Liver (tissue), 9 donors: ENCODE measurements around the gene STOML1. TPM values are rescaled to one million over a fixed set of nuclear protein-coding genes. Genes with fewer than 3 reads are reported as not detected.

ENCODE experiments used
- DNase-seq: peaks from one replicate; pipeline ENCODE4 v3.0.0-alpha.2; 2017; ENCODE audit warnings: low spot score
- H3K27ac ChIP-seq, 2 donors: one replicate each; pipeline ENCODE4 v1.7.0; 2013; ENCODE audit warnings: inconsistent platforms in 2 of 2, low read length in 2 of 2, control low read depth in 1 of 2, low read depth in 1 of 2, mild to moderate bottlenecking in 1 of 2
- H3K27me3 ChIP-seq, 4 donors: one replicate each; pipeline versions ENCODE4 v1.6.1 to v1.7.0; 2013; ENCODE audit warnings: low read length in 3 of 4, inconsistent platforms in 1 of 4, mild to moderate bottlenecking in 1 of 4, moderate library complexity in 1 of 4; ENCODE audit not compliant: control insufficient read depth in 4 of 4, insufficient read depth in 4 of 4
- H3K36me3 ChIP-seq, 4 donors: one replicate each; pipeline versions ENCODE4 v1.6.1 to v1.7.0; 2013; ENCODE audit warnings: low read length in 3 of 4, mild to moderate bottlenecking in 3 of 4, low read depth in 1 of 4, moderate library complexity in 1 of 4; ENCODE audit not compliant: control insufficient read depth in 4 of 4, insufficient read depth in 3 of 4
- H3K4me1 ChIP-seq, 4 donors: one replicate each; pipeline versions ENCODE4 v1.6.1 to v1.7.0; 2013; ENCODE audit warnings: low read length in 3 of 4, mild to moderate bottlenecking in 3 of 4, moderate library complexity in 1 of 4; ENCODE audit not compliant: control insufficient read depth in 4 of 4, insufficient read depth in 4 of 4
- H3K4me3 ChIP-seq, 3 donors: one replicate each; pipeline versions ENCODE4 v1.6.1 to v1.7.0; 2013; ENCODE audit warnings: low read length in 3 of 3, control low read depth in 1 of 3, low read depth in 1 of 3, mild to moderate bottlenecking in 1 of 3
- H3K9ac ChIP-seq, 2 donors: one replicate each; pipeline ENCODE4 v1.7.0; 2013; ENCODE audit warnings: low read length in 2 of 2, mild to moderate bottlenecking in 2 of 2, moderate library complexity in 2 of 2, control low read depth in 1 of 2, low read depth in 1 of 2
- H3K9me3 ChIP-seq, 4 donors: one replicate each; pipeline versions ENCODE4 v1.6.1 to v1.7.0; 2013; ENCODE audit warnings: low read length in 3 of 4; ENCODE audit not compliant: control insufficient read depth in 4 of 4
- EGR1 ChIP-seq, 2 donors: IDR thresholded peaks; 2 replicates each; pipeline ENCODE4 v1.6.1; 2016 to 2018; ENCODE audit warnings: antibody characterized with exemption in 2 of 2, low read depth in 2 of 2
- FOXA1 ChIP-seq: IDR thresholded peaks from 2 replicates; pipeline ENCODE4 v1.6.1; 2016; ENCODE audit warnings: antibody characterized with exemption
- FOXA2 ChIP-seq: IDR thresholded peaks from 2 replicates; pipeline ENCODE4 v1.6.1; 2016; ENCODE audit warnings: antibody characterized with exemption
- GABPA ChIP-seq, 2 donors: IDR thresholded peaks in 1 of 2; conservative IDR thresholded peaks in 1 of 2; 2 replicates each; pipeline ENCODE4 v1.6.1; 2016; ENCODE audit warnings: antibody characterized with exemption in 2 of 2, mild to moderate bottlenecking in 1 of 2, moderate library complexity in 1 of 2
- HNF4A ChIP-seq, 2 donors: conservative IDR thresholded peaks; 2 replicates each; pipeline ENCODE4 v1.6.1; 2016; ENCODE audit warnings: antibody characterized with exemption in 2 of 2, mild to moderate bottlenecking in 2 of 2
- HNF4G ChIP-seq: IDR thresholded peaks from 2 replicates; pipeline ENCODE4 v1.6.1; 2016; ENCODE audit warnings: antibody characterized with exemption
- JUND ChIP-seq, 2 donors: IDR thresholded peaks; 2 replicates each; pipeline ENCODE4 v1.6.1; 2016; ENCODE audit warnings: antibody characterized with exemption in 2 of 2
- NR2F2 ChIP-seq: IDR thresholded peaks from 2 replicates; pipeline ENCODE4 v1.6.1; 2016; ENCODE audit warnings: antibody characterized with exemption
- RAD21 ChIP-seq, 2 donors: IDR thresholded peaks; 2 replicates each; pipeline ENCODE4 v1.6.1; 2016; ENCODE audit warnings: antibody characterized with exemption in 2 of 2, mild to moderate bottlenecking in 2 of 2
- RXRA ChIP-seq, 2 donors: IDR thresholded peaks; 2 replicates each; pipeline ENCODE4 v1.6.1; 2017 to 2018; ENCODE audit warnings: antibody characterized with exemption in 2 of 2, mild to moderate bottlenecking in 1 of 2
- SP1 ChIP-seq: IDR thresholded peaks from 2 replicates; pipeline ENCODE4 v1.6.1; 2018; ENCODE audit warnings: antibody characterized with exemption, mild to moderate bottlenecking
- TAF1 ChIP-seq: conservative IDR thresholded peaks from 2 replicates; pipeline ENCODE4 v1.6.1; 2016; ENCODE audit warnings: antibody characterized with exemption, mild to moderate bottlenecking
- WGBS: extraction: QIAGEN DNeasy Blood & Tissue Kit; methylation state at CpG from one replicate; pipeline ENCODE4 v1.1.7; 2013; 5-methylcytosine and 5-hydroxymethylcytosine counted together
- polyA plus RNA-seq, 2 donors: library from polyadenylated mRNA; stranded (reverse) in 1 of 2; unstranded in 1 of 2; fragments of 200-250 nt in 1 of 2; fragments of >200 nt in 1 of 2; fragmentation: Nextera tagmentation in 1 of 2; extraction: Ambion mirVana in 1 of 2; gene quantifications; one replicate each; pipeline versions ENCODE4 v1.2.1 to v1.2.3, GENCODE V29; 2013 to 2015
- total RNA-seq, 2 donors: library from RNA; depleted of rRNA; stranded (reverse); fragments of >200 nt; gene quantifications; one replicate each; pipeline ENCODE4 v1.2.3, GENCODE V29; 2014
- TF ChIP-seq, protein P1 (sequence below): IDR thresholded peaks from 2 replicates; pipeline ENCODE4 v1.6.1; 2016; ENCODE audit warnings: antibody characterized with exemption
- TF ChIP-seq, protein P2 (sequence below): IDR thresholded peaks from 2 replicates; pipeline ENCODE4 v1.6.1; 2016; ENCODE audit warnings: antibody characterized with exemption
- TF ChIP-seq, protein P3 (sequence below): IDR thresholded peaks from 2 replicates; pipeline ENCODE4 v1.6.1; 2016; ENCODE audit warnings: antibody characterized with exemption
- TF ChIP-seq, protein P4 (sequence below): fragments of 150-350 bp; IDR thresholded peaks from 2 replicates; pipeline ENCODE4 v1.5.1; 2017; ENCODE audit warnings: improper control_type of control experiment, low read depth, low read length; ENCODE audit not compliant: missing input control
- donor health status: healthy.
- donor health status: healthy.
- donor health status: healthy.
- donor health status: healthy.
- donor health status: healthy.

STOML1 gene
- total and polyA plus RNA-seq, 4 donors = 5.4 to 9.4 (median 6.4) TPM

DNA sequence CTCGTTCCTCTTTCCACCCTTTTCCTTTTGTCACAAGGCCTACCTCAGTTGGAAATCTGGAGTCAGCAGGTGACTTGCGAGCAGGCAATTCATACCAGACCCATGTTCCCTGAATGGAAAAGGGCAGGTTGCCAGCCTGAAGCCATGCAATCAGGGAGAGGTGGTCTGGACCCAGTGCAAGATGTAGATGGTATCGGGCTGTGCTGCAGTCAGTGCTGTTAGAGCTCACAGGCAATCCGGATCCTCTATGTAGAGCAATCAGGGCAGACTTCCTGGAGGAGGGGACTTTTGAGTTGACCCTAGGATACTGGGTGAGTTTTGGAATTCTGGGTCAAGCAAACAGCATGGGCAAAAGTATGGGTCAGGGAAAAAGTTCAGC is 47.0 kb downstream of the STOML1 start:
- Histone ChIP-seq H3K9me3 (no peaks in the 10 kb centered on the region), H3K27me3 (no peaks in the 10 kb centered on the region), H3K4me3 (no peak overlapping the region), H3K27ac (no peak overlapping the region), H3K4me1 (peaks cover 0 to 8% (median 1%) of the 10 kb centered on the region in 4 donors), H3K36me3 (no peaks in the 10 kb centered on the region), H3K9ac (no peak overlapping the region)
- no peak for DNase-seq
- 89% methylated on average over 4 of the region's 4 CpGs for WGBS
- TF ChIP-seq FOXA2 (no peak), TAF1 (no peak), JUND (IDR thresholded peaks at IDR 0.05) (no peak), EGR1 (IDR thresholded peaks at IDR 0.05; ENCODE audit: low read depth in 2 of 2) (no peak), RXRA (IDR thresholded peaks at IDR 0.05) (no peak), HNF4A (conservative IDR thresholded peaks at IDR 0.05) (no peak), NR2F2 (no peak), HNF4G (no peak), GABPA (IDR thresholded peaks at IDR 0.05 in 1 of 2, conservative IDR thresholded peaks at IDR 0.05 in 1 of 2) (no peak), FOXA1 (no peak)
- TF ChIP-seq, protein P1, sequence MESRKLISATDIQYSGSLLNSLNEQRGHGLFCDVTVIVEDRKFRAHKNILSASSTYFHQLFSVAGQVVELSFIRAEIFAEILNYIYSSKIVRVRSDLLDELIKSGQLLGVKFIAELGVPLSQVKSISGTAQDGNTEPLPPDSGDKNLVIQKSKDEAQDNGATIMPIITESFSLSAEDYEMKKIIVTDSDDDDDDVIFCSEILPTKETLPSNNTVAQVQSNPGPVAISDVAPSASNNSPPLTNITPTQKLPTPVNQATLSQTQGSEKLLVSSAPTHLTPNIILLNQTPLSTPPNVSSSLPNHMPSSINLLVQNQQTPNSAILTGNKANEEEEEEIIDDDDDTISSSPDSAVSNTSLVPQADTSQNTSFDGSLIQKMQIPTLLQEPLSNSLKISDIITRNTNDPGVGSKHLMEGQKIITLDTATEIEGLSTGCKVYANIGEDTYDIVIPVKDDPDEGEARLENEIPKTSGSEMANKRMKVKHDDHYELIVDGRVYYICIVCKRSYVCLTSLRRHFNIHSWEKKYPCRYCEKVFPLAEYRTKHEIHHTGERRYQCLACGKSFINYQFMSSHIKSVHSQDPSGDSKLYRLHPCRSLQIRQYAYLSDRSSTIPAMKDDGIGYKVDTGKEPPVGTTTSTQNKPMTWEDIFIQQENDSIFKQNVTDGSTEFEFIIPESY = no peak

DNA sequence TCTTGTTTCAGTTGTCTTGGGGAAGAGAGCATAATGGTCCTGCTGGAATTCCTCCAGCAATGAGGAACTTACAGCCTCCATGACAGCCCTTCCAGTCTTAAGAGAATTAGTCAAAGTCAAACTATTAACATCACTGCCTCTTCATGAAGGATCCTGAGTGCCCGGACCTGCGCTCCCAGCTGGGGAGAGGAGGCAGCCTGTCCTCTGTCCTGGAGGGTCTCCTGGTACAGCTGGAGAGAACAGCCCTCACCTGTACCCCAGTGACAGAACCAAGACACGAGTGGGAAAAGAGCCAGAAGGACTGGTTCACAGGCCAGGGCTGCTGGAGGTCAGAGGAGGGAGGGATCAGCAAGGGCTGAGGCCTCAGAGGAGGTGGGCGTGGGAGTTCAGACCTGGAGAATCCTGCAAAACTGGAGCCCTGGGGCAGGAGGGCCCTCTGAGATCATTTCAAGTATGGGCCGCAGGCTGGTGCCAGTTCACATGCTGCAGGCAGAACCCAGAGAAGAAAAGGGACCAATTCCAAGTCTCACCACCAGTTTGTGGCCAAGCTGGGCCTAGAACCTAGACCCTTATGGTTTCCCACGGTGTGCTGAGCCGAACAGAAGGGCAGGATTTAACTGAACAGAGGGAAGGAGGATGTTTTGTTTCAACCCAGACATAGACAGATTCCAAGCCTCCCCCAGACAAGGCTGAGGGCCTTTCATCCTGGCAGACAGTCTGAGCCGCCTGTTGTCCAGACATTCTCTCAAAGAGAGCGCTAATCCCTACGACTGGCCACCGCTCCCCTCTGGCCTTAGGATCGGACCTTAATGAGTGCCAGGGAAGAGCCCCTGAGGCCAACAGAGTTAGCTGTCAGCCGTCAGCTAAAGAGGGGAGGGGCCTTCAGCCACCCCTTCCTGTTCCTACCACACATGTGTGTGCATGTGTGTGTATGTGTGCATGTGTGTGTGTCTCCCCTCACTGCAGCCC is 47.6 kb downstream of the STOML1 start:
- TF ChIP-seq, protein P2, sequence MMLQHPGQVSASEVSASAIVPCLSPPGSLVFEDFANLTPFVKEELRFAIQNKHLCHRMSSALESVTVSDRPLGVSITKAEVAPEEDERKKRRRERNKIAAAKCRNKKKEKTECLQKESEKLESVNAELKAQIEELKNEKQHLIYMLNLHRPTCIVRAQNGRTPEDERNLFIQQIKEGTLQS = no peak
- TF ChIP-seq SP1 (no peak), RXRA (IDR thresholded peaks at IDR 0.05) (no peak), HNF4G (no peak), HNF4A (conservative IDR thresholded peaks at IDR 0.05) (no peak), TAF1 (no peak), FOXA2 (no peak), JUND (IDR thresholded peaks at IDR 0.05) (no peak), RAD21 (IDR thresholded peaks at IDR 0.05) (no peak)
- TF ChIP-seq, protein P3, sequence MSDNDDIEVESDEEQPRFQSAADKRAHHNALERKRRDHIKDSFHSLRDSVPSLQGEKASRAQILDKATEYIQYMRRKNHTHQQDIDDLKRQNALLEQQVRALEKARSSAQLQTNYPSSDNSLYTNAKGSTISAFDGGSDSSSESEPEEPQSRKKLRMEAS = no peak
- TF ChIP-seq, protein P4, sequence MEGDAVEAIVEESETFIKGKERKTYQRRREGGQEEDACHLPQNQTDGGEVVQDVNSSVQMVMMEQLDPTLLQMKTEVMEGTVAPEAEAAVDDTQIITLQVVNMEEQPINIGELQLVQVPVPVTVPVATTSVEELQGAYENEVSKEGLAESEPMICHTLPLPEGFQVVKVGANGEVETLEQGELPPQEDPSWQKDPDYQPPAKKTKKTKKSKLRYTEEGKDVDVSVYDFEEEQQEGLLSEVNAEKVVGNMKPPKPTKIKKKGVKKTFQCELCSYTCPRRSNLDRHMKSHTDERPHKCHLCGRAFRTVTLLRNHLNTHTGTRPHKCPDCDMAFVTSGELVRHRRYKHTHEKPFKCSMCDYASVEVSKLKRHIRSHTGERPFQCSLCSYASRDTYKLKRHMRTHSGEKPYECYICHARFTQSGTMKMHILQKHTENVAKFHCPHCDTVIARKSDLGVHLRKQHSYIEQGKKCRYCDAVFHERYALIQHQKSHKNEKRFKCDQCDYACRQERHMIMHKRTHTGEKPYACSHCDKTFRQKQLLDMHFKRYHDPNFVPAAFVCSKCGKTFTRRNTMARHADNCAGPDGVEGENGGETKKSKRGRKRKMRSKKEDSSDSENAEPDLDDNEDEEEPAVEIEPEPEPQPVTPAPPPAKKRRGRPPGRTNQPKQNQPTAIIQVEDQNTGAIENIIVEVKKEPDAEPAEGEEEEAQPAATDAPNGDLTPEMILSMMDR = no peak
- Histone ChIP-seq H3K27ac (no peak overlapping the region), H3K4me1 (peaks cover 0 to 8% (median 1%) of the 10 kb centered on the region in 4 donors), H3K9me3 (no peaks in the 10 kb centered on the region), H3K36me3 (no peaks in the 10 kb centered on the region), H3K27me3 (no peaks in the 10 kb centered on the region), H3K9ac (no peak overlapping the region), H3K4me3 (no peak overlapping the region)
- DNase-seq = no peak
- 89% methylated on average over 13 of the region's 13 CpGs for WGBS
